Left cardiac atrium (tissue), 4 donors: ENCODE measurements around the gene IBA57. TPM values are rescaled to one million over a fixed set of nuclear protein-coding genes. Genes with fewer than 3 reads are reported as not detected.

Experiments
- ATAC-seq, 2 donors: fragments of 200-7000 bp; cut with Tn5 transposase; one replicate each; pipeline ENCODE4 v1.9.1; 2020; ENCODE audit warnings: mild to moderate bottlenecking in 2 of 2, moderate library complexity in 2 of 2
- DNase-seq: peaks from one replicate; pipeline ENCODE4 v3.0.0-alpha.2; 2020
- intact Hi-C, 2 donors: fragments of 100-400 bp; cut with DNase I; formaldehyde crosslinking; loops; one replicate each; pipeline versions ENCODE4 v1.14.1 to v1.15.1; 2022 to 2023
- total RNA-seq, 2 donors: library from RNA; stranded (reverse); fragmentation: NEBNext Ultra II Directional; extraction: Animal tissue kit (Norgen Biotek cat#: 25700); gene quantifications; one replicate each; pipeline ENCODE4 v1.2.1, GENCODE V29; 2021
- donor health status: DM: no; HTN: yes; CAD: no.
- donor health status: DM: no; HTN: yes; CAD: no; lungs with severe emphysema.
- donor health status: DM: yes; HTN: yes; CAD: no.
- donor health status: Dilated cardiomyopathy.

The IBA57 gene
- total RNA-seq, 2 donors from 2014 or later, result 10.4 to 10.5 TPM

DNA sequence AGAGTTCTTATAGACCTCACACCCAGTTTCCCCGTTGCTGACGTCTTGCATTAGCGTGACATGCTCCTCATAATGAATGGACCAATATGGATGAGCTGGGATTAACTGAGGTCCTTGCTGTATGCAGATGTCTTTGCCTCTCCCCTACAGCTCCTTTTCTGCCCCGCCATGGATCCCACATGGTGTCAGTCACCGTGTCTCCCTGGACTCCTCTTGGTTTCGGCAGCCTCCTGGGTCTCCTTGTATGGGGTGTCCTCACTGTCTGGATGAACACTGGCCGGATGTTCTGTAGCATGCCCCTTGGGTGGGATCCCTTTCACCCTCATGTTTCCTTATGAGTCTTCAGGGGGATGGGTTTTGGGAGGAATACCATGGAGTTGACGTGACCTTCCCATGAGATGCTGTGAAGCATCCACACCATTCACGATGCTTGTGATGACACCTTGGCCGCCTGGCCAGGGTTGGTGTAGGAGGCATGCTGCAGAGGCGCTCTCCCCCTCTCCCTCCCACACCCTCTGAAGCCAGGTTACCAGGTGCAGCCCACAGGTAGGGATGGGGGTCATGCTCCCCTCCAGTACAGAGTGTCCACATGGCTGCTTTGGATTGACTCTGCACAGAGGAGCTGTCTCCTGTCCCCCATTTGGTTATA is 11.5 kb upstream of the IBA57 start:
- peak; percentile 6 for DNase-seq
- ATAC-seq, result no peak
- intact Hi-C loops, result no loop called here

DNA sequence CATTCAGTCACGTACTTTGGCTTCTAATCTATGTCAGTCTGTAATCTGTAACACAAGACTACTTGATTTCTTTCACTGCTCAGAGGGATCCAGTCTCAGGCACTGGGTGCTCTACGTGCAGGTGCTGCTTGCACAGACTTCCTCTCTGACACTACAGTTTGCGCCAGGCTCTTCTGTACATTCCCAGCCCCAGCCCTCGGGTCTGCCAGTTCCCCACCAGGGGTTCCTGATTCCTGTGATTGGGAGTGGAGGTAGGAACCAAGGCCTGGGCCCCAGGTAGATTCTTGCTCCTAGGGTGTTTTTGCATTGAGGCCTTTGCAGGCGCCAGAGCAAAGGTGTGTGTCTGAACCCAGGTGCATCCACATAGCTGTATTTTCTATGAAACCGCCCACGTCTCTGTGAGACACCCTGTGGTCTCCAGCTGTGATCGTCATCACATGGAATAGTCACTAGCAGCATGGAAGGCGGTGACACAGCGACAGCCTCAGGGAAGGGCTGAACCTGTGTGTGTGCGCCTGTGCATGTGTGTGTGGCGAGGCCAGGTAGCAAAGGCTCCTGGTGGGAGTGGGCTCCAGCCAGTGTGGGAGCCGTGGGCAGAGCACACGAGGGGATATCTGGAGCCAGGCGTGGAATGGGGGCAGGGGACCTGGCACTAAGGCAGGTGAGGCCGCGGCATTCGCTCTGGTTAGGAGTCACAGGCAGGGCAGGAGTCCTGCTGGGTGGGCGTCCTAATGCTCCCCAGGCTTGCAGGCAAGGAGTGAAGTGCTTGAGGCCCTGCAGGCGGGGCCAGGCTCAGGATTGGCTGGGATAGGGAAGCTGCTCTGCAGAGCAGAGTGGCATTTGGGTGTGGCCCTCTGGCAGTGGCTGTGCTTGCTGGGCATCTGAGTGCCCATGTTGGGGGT is 10.7 kb upstream of the IBA57 start:
- DNase-seq (peak; percentile 13), ATAC-seq (no peak)
- intact Hi-C loops, result no loop called here

DNA sequence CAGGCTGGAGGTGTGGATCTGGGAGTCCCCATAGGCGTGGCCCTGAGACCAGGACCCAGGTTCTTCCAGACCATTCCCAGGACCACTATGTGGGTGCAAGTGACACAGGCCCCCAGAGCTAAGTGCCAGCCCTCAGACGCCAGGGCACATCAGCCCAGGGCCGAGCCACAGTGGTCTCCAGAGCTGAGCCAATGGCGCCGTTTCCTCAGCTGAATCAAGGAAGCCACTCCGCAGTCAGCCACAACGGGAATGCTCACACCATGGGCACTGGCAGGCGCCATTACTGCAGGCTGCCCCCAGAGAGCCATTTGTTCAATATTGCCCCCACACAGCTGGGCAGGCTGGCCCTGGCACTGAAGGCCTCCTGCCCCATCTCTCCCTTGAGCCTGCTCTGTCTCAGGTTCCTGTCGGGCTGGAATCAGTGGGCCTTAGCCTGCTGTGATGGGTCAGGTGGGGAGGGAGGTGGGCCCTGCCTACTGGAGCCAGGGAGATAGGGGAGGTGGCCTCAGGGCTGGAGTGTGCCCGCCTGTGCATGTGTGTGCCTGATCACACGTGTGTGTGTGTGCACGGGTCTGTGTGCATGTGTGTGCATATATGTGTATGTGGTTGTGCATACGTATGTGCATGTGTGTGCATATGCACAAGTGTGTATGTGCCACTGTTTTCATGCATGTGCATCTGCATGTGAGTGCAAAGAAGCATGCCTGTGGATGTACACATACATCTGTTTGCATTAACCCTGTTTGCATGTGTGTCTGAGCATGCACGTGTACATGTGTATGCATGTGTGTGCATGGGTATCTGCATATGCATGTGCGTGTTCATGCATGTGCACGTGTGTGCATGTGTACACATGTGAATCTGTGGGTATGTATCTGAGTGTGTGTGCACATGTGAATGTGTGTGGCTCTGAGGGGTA is 9.7 kb upstream of the IBA57 start:
- intact Hi-C loops, result no loop called here
- ATAC-seq, result no peak
- DNase-seq, result peak; percentile 15

DNA sequence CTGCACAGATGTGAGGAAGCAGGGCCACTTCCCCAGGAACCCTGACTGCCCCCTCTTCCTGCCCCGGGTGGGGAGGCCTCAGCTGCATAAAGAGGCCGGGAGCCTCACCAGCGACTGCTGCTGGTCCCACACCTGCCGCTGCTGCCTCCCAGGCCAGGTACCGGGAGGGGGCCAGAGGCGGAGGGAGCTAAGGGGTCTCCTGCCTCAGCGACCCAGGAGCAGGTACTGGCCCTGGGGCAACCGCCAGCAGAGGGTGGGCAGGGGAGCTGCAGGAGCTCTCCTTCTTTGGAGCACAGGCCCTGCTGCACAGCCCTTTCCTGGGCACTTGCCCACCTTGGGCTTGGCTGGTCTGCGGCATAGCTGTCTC is 9.1 kb upstream of the IBA57 start:
- no peak for ATAC-seq
- intact Hi-C loops, result no loop called here
- DNase-seq, result peak; percentile 10

DNA sequence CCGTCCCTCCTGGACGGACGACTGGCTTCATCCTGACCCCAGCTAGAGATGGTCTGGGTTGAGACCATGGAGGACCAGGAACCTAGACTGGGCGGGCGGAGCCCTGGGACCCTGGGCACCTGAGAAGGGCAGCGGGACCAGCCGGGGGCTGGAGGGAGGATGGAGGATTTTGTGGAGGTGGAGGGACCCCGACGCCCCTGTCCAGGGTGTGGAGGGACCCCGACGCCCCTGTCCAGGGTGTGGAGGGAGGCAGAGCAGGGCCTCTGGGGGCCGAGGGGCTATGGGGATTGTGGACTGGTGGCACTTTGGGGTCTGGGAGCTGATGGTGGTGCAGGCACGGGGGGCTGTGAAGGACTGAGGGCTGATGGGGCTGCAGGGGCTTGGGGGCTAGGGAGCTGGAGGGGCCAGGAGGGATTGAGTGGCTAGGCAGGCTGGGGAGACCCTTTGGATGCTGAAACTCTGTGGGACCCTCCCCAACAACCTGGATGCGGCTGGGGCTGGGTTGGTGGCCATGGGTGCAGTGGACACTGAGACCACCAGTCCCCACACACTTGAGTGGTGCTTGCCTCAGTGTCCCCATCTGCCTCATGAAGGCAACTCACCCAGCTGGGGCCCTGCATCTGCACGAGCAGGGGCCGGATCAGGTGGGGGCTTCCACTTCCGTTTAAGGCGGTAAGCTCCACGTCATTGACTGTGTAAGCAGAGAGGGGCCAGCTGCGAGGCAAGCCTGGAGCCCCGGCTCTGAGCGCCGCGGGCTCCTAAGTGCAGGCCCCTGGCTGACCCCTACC is 8.5 kb upstream of the IBA57 start:
- intact Hi-C loops, result no loop called here
- DNase-seq, result peak; percentile 18
- no peak for ATAC-seq

DNA sequence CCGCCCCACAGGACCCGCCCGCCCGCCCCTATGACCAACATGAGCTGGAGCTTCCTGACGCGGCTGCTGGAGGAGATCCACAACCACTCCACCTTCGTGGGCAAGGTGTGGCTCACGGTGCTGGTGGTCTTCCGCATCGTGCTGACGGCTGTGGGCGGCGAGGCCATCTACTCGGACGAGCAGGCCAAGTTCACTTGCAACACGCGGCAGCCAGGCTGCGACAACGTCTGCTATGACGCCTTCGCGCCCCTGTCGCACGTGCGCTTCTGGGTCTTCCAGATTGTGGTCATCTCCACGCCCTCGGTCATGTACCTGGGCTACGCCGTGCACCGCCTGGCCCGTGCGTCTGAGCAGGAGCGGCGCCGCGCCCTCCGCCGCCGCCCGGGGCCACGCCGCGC is 7.9 kb upstream of the IBA57 start:
- intact Hi-C loops, result no loop called here
- ATAC-seq, result no peak
- DNase-seq, result peak; percentile 14

DNA sequence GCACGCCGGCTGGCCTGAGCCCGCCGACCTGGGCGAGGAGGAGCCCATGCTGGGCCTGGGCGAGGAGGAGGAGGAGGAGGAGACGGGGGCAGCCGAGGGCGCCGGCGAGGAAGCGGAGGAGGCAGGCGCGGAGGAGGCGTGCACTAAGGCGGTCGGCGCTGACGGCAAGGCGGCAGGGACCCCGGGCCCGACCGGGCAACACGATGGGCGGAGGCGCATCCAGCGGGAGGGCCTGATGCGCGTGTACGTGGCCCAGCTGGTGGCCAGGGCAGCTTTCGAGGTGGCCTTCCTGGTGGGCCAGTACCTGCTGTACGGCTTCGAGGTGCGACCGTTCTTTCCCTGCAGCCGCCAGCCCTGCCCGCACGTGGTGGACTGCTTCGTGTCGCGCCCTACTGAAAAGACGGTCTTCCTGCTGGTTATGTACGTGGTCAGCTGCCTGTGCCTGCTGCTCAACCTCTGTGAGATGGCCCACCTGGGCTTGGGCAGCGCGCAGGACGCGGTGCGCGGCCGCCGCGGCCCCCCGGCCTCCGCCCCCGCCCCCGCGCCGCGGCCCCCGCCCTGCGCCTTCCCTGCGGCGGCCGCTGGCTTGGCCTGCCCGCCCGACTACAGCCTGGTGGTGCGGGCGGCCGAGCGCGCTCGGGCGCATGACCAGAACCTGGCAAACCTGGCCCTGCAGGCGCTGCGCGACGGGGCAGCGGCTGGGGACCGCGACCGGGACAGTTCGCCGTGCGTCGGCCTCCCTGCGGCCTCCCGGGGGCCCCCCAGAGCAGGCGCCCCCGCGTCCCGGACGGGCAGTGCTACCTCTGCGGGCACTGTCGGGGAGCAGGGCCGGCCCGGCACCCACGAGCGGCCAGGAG is 7.2 kb upstream of the IBA57 start:
- DNase-seq (peak; percentile 19), ATAC-seq (no peak)
- intact Hi-C loops, result no loop called here

DNA sequence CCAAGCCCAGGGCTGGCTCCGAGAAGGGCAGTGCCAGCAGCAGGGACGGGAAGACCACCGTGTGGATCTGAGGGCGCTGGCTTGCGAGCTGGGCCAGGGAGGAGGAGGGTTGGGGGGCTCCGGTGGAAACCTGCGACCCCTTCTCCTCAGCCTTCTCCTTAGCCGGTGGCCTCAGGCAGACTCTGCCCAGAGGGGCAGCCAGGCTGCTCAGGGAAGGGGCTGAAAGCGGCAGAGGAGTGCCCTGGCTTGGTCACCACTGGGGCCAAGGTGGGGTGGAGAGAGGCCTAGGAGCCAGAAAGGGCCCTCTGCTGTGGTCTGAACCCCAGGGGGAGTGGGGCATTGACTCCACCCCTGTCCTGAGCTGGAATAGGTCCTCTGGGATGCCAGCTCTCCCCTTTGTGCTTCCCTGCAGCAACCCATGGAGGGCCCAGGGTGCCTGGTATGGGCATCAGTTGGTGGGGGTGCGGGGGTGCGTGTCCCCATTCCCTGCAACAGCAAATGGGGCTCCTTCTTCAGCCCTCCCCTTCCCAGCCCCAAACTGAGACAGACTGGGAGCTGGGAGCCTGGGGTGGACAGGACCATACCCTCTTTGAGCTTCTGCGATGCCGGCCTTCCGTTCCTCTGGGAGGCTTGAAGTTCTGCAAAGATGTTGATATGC is 6.5 kb upstream of the IBA57 start:
- no peak for ATAC-seq
- peak; percentile 17 for DNase-seq
- intact Hi-C loops, result no loop called here

DNA sequence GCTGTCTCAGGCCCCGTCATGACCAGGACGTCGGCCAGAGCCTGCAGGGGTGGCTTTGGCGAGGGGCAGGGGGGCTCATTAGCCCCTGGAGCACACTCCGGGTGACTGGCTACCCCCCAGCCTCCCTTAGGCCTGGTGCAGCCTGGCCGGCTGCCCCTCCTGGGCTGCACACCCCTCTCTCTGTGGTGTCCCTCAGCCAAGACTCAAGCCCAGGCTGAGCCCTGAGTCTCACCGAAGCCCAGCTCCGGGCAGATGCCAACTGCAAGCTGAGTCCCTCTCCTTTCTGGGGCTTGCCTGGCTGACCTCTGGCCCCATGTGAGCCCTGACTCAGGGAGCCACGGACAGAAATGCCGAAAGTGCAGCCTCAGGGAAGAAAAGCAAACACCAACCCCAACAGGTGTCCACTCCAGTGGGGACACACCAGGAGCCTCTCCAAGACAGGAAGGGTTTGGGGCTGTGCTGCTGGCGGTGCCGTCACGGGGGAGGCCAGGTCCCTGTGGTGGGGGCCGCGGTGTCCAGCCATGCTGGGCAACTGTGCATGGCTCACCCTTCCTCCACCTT is 5.3 kb upstream of the IBA57 start:
- DNase-seq (peak; percentile 16), ATAC-seq (no peak)
- intact Hi-C loops, result no loop called here

DNA sequence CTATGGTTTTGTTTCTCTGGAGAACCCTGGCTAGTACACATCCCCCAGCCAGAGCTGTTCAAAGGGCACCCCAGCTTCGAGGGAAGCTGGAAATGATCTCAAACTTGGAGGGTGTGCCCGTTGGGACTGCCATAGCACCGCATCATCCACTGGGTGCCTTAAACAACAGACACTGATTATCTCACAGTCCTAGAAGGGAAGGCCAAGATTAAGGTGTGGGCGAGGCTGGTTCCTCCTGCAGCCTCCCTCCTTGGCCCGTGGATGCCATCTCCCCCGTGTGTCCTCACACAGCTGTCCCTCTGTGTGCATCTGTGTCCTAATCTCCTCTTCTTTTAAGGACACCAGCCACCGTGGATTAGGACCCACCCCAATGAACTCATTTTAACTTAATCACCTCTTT is 4.2 kb upstream of the IBA57 start:
- ATAC-seq (no peak), DNase-seq (peak; percentile 12)
- intact Hi-C loops, result no loop called here

DNA sequence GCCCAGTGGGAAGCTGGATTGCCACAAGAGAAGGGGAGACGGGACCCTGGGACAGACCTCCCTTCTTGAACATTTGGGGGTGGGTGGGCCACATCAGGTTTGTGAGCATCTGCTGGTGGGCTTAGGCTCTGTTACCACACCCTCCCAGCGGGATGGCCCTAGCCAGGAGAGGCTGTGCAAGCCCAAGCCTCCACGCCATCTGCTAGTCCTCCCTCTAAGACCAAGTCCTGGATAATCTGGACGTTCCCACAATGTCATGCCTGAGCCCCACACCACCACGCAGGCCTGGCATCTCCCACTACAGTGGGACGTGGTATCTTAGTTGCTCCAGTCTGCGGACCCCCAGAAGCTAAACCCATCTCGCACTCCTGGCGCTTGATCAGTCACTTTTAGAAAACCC is 3.7 kb upstream of the IBA57 start:
- DNase-seq, result no peak
- ATAC-seq, result no peak
- intact Hi-C loops, result no loop called here

DNA sequence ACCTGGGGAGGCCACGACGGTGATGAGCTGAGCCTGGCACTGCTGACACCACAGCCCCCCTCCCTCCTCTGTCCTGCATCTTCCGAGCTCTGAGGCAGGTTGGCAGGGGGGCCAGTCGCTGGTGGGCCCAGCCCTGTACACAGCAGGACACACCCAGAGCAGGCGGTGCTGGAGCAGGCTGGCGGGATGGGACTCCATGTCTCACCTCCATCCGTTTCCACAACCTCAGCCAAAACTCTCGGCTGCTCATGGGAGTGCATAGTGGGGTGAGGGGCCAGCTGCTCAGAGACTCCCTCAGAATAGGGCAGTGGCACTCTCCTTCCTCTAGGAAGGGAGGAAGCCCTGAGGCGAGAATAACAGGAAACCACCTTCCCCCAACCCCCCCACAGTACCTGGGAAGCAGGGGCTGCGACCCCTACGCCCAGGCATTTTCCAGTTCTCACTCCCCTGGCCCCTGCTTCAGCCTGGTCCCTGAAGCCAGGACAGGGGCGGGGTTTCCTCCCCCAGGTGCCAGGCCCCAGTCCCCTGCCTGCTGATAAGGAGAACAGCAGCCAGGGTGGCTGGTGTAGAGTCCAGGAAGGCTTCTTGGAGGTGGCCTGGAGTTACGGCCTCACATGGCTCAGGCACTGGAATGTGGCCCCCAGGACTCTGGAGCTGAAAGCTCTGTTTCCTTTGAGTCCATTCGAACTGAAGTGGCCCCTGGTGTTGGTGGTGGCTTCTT is 3.2 kb upstream of the IBA57 start:
- ATAC-seq, result no peak
- intact Hi-C loops, result no loop called here

DNA sequence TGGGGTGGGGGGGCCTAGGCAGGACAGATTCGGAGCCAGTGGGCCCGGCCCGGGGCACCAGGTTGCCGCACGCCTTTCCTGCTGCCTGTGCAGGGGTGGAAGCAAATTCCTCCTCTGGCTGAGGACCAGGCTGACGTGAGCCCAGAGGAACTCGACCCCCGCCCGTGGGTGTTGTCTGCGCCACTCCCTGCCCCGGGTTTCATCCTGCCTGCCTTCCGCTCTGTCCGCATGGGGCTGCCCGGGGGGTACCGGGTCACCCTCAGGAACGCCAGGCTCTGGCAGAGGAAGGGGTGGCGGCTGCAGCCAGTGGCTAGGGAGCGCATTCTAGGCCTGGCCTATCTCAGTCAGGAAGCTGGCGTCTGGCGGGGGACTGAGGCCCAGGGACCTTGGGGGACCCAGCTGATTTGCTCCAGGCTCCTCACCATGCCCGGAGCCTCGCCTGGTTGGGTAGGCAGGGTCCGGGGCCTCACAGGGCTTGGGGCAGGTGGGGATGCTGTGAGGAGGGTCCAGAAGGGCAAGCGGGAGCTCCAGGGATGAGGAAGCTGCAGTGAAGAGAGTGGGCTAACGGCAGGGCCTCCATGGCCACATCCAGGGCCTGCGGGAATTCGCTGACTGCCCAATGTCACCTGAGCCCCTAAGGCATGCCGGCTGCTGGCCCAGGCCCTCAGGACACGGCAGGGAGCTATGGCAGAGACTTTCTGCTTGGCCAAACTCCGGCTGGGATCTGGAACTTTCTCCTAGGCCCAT is 2.4 kb upstream of the IBA57 start:
- intact Hi-C loops, result no loop called here
- DNase-seq (peak; percentile 83), ATAC-seq (peak in 1 of 2 donors; percentile 0)

More for the DNA sequence above, 3.2 kb upstream of the IBA57 start:
- peak; percentile 82 for DNase-seq

DNA sequence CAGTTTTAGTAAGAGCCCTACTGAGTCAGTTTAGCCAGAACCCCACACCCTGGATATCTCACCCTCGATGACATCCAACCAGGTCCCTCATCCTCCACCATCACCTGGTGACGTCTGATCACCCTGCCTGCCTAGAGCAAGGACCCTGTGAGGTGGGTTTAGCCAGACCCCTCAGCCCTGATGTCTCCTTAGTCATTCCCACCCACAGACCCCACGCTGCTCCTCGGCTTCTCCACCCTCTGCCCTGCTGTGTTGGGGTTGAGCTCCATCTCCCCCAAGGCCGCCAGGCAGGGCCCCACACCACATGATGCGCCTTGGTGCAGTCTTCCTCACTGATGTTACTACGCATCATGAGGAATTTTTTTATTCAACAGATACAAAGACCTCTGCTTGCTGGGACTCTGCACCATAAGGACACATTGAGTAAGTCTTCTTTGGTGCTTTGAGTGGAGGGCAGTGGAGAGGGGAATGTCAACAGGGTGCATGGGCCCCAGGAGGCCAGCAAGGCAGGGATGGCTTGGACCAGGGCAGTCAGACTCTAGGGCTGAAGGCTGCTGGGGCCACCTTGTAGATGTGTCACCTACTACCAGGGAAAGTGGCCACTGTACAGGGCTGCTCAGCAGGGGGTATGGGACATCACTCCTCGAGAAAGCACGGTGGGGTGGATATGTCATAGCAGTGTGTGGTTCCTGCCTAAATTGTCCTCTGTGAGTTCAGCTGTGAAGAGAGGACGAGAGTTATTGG is 1.7 kb upstream of the IBA57 start:
- ATAC-seq (no peak), DNase-seq (peak; percentile 18)
- intact Hi-C loops, result no loop called here
